Cardiac fibroblast (primary cell): ENCODE measurements around the gene CYTH1.

Experiments used
- DNase-seq, 2 donors: peaks; one replicate each; pipeline versions ENCODE4 v3.0.0 to v3.0.0-alpha.2; 2010; ENCODE audit warnings: low read depth in 2 of 2
- H3K4me3 ChIP-seq, 2 donors: replicated peaks in 1 of 2; 1 replicate in 1 of 2; 2 replicates in 1 of 2; pipeline ENCODE4 v1.5.1; 2011; ENCODE audit warnings: low read depth in 2 of 2, low read length in 2 of 2, mild to moderate bottlenecking in 2 of 2, moderate library complexity in 1 of 2
- CTCF ChIP-seq: IDR thresholded peaks from one replicate; pipeline ENCODE4 v1.5.1; 2011; ENCODE audit warnings: low read depth, mild to moderate bottlenecking, low read length, inconsistent platforms

Gene CYTH1

GRCh38 chr17:78800132-78800931 lies 18.3 kb upstream of the CYTH1 start:
- TF ChIP-seq CTCF: no peak
- no peak overlapping the region for H3K4me3 ChIP-seq
- DNase-seq: no peak

- TF ChIP-seq CTCF: peak; percentile 36
- peak; percentile 35 to 39 for DNase-seq
- H3K4me3 ChIP-seq: no peak overlapping the region
These were observed 16.9 kb upstream of the CYTH1 start for GRCh38 chr17:78798695-78799559.

GRCh38 chr17:78797691-78798585 lies 15.9 kb upstream of the CYTH1 start:
- no peak for TF ChIP-seq CTCF
- no peak overlapping the region for H3K4me3 ChIP-seq
- no peak for DNase-seq

- DNase-seq: no peak
- H3K4me3 ChIP-seq: no peak overlapping the region
- no peak for TF ChIP-seq CTCF
These were observed 15.1 kb upstream of the CYTH1 start for GRCh38 chr17:78797213-78797612.

GRCh38 chr17:78796517-78796900 lies 14.4 kb upstream of the CYTH1 start:
- no peak for DNase-seq
- no peak for TF ChIP-seq CTCF
- H3K4me3 ChIP-seq: no peak overlapping the region

- DNase-seq: no peak
- TF ChIP-seq CTCF: no peak
These were observed 13.9 kb upstream of the CYTH1 start for GRCh38 chr17:78795861-78796516.

More at GRCh38 chr17:78795861-78796516, 13.9 kb upstream of the CYTH1 start:
- H3K4me3 ChIP-seq: no peak overlapping the region
